Neuron (in vitro differentiated cells): ENCODE measurements around the gene U2AF2.

Experiments
- H2AFZ ChIP-seq: one replicate; pipeline ENCODE4 v1.6.1; 2013; ENCODE audit warnings: low read depth, mild to moderate bottlenecking, inconsistent platforms, low read length, moderate library complexity
- H3K27me3 ChIP-seq: one replicate; pipeline ENCODE4 v1.6.1; 2013; ENCODE audit warnings: low read length; ENCODE audit not compliant: insufficient read depth
- H3K36me3 ChIP-seq: one replicate; pipeline ENCODE4 v1.6.1; 2013; ENCODE audit warnings: low read length; ENCODE audit not compliant: insufficient read depth
- H3K4me1 ChIP-seq: one replicate; pipeline ENCODE4 v1.6.1; 2013; ENCODE audit warnings: low read length; ENCODE audit not compliant: insufficient read depth
- H3K4me3 ChIP-seq: 2 replicates; pipeline ENCODE4 v1.5.1; 2013; ENCODE audit warnings: mild to moderate bottlenecking, low read length, moderate library complexity
- H3K9me3 ChIP-seq: one replicate; pipeline ENCODE4 v1.6.1; 2013; ENCODE audit warnings: low read length

U2AF2 gene

GRCh38 chr19:55691561-55692481 is 37.0 kb downstream of the U2AF2 start:
- peaks cover 67% of the 10 kb centered on the region for H3K36me3 ChIP-seq

DNA sequence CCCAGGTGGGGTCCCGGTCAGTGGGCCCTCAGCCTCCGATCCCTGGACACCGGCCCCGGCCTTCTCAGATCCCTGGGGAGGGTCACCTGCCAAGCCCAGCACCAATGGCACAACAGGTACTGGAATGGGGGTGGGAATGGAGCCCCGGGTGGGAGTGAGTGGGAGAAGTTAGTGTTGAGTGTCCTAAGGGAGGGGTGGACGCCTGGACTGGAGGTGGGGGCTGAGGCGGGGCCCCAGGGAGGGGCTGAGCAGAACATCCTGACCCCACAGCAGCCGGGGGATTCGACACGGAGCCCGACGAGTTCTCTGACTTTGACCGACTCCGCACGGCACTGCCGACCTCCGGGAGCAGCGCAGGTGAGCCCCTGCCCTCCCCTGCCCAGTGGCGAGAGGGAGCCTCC is 37.8 kb downstream of the U2AF2 start:
- no peaks in the 10 kb centered on the region for H3K27me3 ChIP-seq
- H3K4me1 ChIP-seq: no peaks in the 10 kb centered on the region
- H3K4me3 ChIP-seq: no peak overlapping the region
- no peaks in the 10 kb centered on the region for H3K9me3 ChIP-seq
- peaks cover 72% of the 10 kb centered on the region for H3K36me3 ChIP-seq
- no peak overlapping the region for H2AFZ ChIP-seq

More at GRCh38 chr19:55691561-55692481, 37.0 kb downstream of the U2AF2 start:
- H3K27me3 ChIP-seq: no peaks in the 10 kb centered on the region
- no peak overlapping the region for H2AFZ ChIP-seq
- H3K4me3 ChIP-seq: no peak overlapping the region
- H3K9me3 ChIP-seq: no peaks in the 10 kb centered on the region
- no peaks in the 10 kb centered on the region for H3K4me1 ChIP-seq

DNA sequence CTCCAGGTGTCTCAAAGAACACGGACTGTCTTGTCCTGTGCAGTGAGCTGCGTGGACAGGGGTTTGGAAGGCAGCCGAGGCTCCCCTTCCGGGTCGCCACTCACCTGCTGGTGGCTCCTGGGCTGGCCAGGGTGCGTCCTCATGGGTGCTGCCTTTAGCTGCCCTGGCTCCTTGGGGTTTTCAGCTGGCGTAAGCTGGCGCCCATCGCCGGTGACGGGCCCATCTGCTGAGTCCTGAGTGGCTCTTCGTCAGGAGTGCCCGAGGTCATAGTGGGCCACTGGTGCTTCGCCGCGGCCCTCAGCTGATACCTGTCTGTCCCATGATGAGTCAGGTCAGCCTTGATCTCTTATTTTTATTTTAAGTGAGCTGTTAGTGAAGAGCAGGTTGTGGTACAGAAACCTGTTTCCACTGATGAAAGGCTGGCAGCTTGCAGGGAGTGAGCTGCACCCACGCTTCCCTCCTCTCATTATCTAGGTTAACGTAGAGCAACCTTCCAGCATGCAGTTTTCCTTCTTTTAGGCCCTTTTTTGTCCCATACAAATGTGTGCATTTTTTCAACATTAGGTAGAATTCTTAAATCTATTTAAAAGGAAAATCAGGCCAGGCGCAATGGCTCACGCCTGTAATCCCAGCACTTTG is 38.6 kb downstream of the U2AF2 start:
- Histone ChIP-seq H3K4me1 (no peaks in the 10 kb centered on the region), H3K27me3 (no peaks in the 10 kb centered on the region), H2AFZ (no peak overlapping the region), H3K36me3 (peaks cover 72% of the 10 kb centered on the region), H3K4me3 (no peak overlapping the region), H3K9me3 (no peaks in the 10 kb centered on the region)

DNA sequence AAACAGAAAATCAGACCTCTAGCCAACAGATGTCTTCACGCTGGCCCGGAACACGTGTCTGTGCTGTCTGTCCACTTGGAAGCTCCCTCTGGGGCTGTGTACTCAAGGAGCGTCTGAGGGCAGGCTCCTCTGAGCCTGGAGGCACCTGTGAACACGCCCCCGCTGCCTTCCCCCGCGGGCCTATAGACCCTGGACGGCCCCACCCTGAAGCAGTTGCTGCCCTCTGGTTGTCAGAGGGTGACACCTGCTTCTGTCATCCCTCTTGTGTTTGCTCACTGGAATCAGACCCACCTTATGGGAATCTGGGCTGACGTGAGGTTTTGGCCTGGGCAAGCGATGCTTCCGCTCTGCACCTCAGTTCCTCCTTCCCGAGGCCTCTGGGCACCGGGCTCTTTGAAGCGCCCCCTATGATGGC is 39.4 kb downstream of the U2AF2 start:
- H3K27me3 ChIP-seq: no peaks in the 10 kb centered on the region
- H3K9me3 ChIP-seq: no peaks in the 10 kb centered on the region
- no peaks in the 10 kb centered on the region for H3K4me1 ChIP-seq
- H3K36me3 ChIP-seq: peaks cover 67% of the 10 kb centered on the region
- H2AFZ ChIP-seq: no peak overlapping the region
- no peak overlapping the region for H3K4me3 ChIP-seq

DNA sequence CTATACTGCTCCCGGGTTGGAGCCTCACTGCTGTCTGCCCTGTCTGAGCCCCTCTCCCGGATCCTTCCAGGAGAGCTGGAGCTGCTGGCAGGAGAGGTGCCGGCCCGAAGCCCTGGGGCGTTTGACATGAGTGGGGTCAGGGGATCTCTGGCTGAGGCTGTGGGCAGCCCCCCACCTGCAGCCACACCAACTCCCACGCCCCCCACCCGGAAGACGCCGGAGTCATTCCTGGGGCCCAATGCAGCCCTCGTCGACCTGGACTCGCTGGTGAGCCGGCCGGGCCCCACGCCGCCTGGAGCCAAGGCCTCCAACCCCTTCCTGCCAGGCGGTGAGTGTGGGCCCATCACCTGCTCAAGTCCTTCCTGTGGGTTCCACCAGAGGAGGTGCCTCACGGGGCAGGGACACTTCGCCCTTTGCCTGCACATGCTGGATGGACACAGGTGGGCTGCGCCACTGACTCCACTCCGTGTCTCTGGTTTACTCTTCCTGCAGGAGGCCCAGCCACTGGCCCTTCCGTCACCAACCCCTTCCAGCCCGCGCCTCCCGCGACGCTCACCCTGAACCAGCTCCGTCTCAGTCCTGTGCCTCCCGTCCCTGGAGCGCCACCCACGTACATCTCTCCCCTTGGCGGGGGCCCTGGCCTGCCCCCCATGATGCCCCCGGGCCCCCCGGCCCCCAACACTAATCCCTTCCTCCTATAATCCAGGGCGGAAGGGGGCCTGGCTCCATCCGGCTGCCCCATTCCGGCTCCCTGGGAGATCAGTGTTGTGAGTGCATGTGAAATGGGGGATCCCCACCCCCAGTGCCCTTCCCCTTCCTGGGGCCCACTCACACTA is 40.0 kb downstream of the U2AF2 start:
- no peak overlapping the region for H2AFZ ChIP-seq
- H3K27me3 ChIP-seq: no peaks in the 10 kb centered on the region
- peaks cover 61% of the 10 kb centered on the region for H3K36me3 ChIP-seq
- no peaks in the 10 kb centered on the region for H3K4me1 ChIP-seq
- H3K9me3 ChIP-seq: no peaks in the 10 kb centered on the region
- no peak overlapping the region for H3K4me3 ChIP-seq

GRCh38 chr19:55695511-55696290 is 40.9 kb downstream of the U2AF2 start:
- H2AFZ ChIP-seq: no peak overlapping the region
- no peak overlapping the region for H3K4me3 ChIP-seq
- peaks cover 56% of the 10 kb centered on the region for H3K36me3 ChIP-seq
- no peaks in the 10 kb centered on the region for H3K4me1 ChIP-seq
- no peaks in the 10 kb centered on the region for H3K27me3 ChIP-seq
- peaks cover 2% of the 10 kb centered on the region for H3K9me3 ChIP-seq

GRCh38 chr19:55696301-55697068 is 41.6 kb downstream of the U2AF2 start:
- Histone ChIP-seq H3K4me1 (no peaks in the 10 kb centered on the region), H2AFZ (no peak overlapping the region), H3K27me3 (no peaks in the 10 kb centered on the region), H3K9me3 (peaks cover 3% of the 10 kb centered on the region), H3K4me3 (no peak overlapping the region), H3K36me3 (peaks cover 55% of the 10 kb centered on the region)

DNA sequence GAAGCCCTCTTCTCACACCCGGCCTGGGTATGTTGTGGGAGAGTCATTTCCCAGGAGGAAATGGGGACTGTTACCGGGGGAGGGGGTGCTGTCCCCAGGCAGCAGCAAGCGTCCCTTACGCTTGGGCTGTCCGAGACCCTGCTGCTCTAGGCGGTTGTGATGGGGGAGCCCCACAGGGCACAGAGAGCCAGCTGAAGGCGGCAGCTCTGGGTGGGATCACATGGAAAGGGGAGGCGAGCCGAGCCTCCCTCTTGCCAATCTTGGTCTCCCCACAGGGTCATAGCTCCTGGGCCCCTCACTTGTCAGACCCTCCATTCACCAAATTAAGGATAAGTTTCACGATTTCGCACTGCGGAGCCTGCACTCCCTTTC is 42.2 kb downstream of the U2AF2 start:
- no peaks in the 10 kb centered on the region for H3K27me3 ChIP-seq
- H3K4me3 ChIP-seq: no peak overlapping the region
- peaks cover 55% of the 10 kb centered on the region for H3K36me3 ChIP-seq
- no peak overlapping the region for H2AFZ ChIP-seq
- H3K4me1 ChIP-seq: no peaks in the 10 kb centered on the region
- peaks cover 3% of the 10 kb centered on the region for H3K9me3 ChIP-seq

GRCh38 chr19:55697698-55698097 is 42.9 kb downstream of the U2AF2 start:
- Histone ChIP-seq H3K36me3 (peaks cover 52% of the 10 kb centered on the region), H3K4me3 (no peak overlapping the region)

DNA sequence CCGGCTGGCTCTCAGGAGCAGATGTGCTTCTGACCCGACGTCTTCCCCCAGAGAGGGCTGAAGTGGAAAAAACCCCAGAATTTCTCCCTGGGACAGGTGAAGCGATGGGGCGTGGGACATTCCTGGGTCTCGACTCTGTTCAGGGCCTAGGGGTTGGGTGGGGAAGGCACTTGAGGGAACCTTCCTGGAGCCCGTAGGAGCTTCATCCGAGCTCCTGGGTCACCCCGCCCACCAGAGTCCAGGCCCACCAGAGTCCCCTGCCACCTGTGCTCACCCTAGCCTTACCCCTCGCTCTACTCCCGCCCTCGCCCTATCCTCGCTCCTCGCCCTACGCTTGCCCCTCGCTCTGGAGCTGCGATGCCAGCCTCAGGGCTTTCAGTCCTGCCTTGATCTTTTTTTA is 43.4 kb downstream of the U2AF2 start:
- Histone ChIP-seq H3K4me1 (no peaks in the 10 kb centered on the region), H3K27me3 (no peaks in the 10 kb centered on the region), H3K9me3 (peaks cover 6% of the 10 kb centered on the region), H3K4me3 (no peak overlapping the region), H2AFZ (no peak overlapping the region), H3K36me3 (peaks cover 46% of the 10 kb centered on the region)

More at GRCh38 chr19:55697698-55698097, 42.9 kb downstream of the U2AF2 start:
- Histone ChIP-seq H3K4me1 (no peaks in the 10 kb centered on the region), H2AFZ (no peak overlapping the region), H3K9me3 (peaks cover 6% of the 10 kb centered on the region), H3K27me3 (no peaks in the 10 kb centered on the region)

DNA sequence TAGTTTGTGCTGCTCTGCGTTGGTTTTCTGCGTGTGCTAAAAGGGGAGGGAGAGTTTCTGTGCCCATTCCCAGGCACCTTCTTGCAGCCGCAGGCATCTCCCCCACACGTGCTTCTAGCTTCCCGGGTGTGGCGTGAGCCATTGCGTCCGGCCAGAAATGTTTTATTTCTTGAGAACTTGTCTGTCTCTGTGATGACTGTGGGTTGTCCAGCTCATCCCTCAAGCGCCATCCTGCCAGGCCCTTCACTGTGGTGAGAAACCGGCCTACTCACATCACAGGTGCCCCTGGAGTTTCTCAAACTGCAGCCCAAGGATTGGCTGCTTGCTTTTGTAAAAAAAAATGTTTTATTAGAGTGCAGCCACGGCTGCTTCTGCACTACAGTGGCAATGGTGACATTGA is 44.4 kb downstream of the U2AF2 start:
- Histone ChIP-seq H3K27me3 (no peaks in the 10 kb centered on the region), H3K4me1 (no peaks in the 10 kb centered on the region), H2AFZ (no peak overlapping the region), H3K36me3 (peaks cover 41% of the 10 kb centered on the region), H3K4me3 (no peak overlapping the region), H3K9me3 (peaks cover 6% of the 10 kb centered on the region)

DNA sequence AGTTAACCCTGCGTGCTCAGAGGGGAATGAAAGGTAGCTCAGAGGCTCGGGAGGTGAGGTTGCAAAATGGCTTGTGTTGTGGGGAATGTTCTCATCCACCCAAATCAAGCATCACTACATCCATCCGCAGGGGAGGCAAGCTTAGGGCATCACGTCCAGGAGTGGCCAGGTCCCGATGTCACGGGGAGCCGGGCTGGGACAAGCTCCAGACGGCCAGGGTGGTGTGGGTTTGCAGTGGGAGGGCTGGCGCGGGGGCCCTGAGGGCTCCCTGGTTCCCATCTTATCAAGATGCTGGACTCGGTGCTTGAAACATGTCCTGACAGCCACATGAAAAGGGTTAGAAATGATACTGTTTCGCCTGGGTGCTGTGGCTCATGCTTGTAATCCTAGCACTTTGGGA is 46.0 kb downstream of the U2AF2 start:
- H3K4me1 ChIP-seq: no peaks in the 10 kb centered on the region
- no peak overlapping the region for H2AFZ ChIP-seq
- peaks cover 10% of the 10 kb centered on the region for H3K9me3 ChIP-seq
- H3K36me3 ChIP-seq: peaks cover 35% of the 10 kb centered on the region
- no peak overlapping the region for H3K4me3 ChIP-seq
- H3K27me3 ChIP-seq: no peaks in the 10 kb centered on the region
